ENCODE data around the gene SLC9A9. TPM values are rescaled to one million over a fixed set of nuclear protein-coding genes. Genes with fewer than 3 reads are reported as not detected.

Gene SLC9A9
- total and polyA plus RNA-seq, 10 donors, result 10.8 to 58.2 (median 44.7) TPM

DNA sequence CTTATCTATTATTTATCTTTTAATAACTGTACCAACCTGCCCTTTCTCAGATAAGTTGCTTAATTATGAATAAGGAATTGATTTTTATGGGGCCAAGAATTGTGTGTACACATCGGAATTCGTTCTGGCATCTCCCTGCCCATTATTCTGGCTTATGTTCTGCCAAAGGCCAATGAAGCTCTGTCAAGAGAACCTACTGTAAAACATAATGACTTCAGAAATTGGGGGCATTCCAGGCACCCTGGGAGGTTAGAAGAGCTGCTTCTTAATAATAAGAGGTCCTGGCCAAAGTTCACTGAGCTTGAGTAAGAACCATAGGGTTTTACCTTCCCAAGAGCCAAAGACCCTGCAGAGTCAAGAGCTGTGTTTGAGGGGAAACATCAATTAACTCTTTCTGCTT lies 261.7 kb downstream of the SLC9A9 start:
- intact Hi-C loops (cut with DNase I; ENCODE audit: low total_unique reads), result no loop called here
- WGBS, 5 donors, result 76 to 94% (median 87%) methylated on average over 2 of the region's 2 CpGs
- Histone ChIP-seq H3K27ac (peak overlapping the region in 3 of 8 donors; percentile 25 to 38 (median 27)), H3K4me1 (peaks cover 0 to 18% (median 8%) of the 10 kb centered on the region in 6 donors), H3K4me3 (no peak overlapping the region), H3K9me3 (no peaks in the 10 kb centered on the region), H3K36me3 (peaks cover 0 to 7% (median 0%) of the 10 kb centered on the region in 6 donors), H3K27me3 (replicated peaks in 1 of 7) (no peaks in the 10 kb centered on the region)
- TF ChIP-seq, protein P1, sequence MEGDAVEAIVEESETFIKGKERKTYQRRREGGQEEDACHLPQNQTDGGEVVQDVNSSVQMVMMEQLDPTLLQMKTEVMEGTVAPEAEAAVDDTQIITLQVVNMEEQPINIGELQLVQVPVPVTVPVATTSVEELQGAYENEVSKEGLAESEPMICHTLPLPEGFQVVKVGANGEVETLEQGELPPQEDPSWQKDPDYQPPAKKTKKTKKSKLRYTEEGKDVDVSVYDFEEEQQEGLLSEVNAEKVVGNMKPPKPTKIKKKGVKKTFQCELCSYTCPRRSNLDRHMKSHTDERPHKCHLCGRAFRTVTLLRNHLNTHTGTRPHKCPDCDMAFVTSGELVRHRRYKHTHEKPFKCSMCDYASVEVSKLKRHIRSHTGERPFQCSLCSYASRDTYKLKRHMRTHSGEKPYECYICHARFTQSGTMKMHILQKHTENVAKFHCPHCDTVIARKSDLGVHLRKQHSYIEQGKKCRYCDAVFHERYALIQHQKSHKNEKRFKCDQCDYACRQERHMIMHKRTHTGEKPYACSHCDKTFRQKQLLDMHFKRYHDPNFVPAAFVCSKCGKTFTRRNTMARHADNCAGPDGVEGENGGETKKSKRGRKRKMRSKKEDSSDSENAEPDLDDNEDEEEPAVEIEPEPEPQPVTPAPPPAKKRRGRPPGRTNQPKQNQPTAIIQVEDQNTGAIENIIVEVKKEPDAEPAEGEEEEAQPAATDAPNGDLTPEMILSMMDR (IDR thresholded peaks at IDR 0.05 in 8 of 11, conservative IDR thresholded peaks at IDR 0.05 in 3 of 11), result no peak
- TF ChIP-seq POLR2AphosphoS5 (IDR thresholded peaks at IDR 0.05), result no peak
- TF ChIP-seq POLR2A (IDR thresholded peaks at IDR 0.05), result no peak
- DNase-seq, result no peak

DNA sequence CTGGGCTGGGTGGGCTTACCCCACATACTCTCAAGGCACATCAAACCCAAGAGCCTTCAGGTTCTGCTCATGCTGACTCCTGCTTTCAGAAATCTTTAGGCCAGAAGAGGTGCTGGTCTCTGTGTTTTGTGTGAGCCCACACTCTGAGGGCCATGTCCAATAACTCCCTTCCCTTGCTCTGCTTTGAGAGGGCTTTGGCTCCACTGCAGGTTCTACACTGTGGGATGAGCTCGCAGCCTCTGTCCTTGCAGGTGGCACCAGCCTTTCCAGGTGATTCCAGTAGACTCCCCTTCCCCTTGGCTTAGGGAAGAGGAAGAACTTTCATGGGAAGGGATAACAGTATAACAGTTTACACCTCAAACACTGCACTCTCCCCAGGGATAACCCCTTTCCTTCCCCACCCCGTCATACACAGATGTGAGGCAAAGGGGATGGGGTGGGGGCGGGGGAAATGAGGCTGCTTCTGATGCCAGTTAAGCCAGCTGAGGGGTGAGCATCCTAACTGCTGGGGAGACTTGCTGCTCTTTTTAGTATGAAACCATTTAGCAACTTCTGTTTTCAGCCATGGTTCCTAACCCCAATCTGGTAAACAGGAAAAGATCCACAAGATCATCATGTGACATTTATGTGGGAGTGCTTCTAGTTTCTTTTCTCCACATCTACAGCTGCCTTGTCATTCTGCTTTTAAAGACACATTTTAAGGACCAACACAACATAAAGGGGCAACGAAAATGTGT lies 262.4 kb downstream of the SLC9A9 start:
- Histone ChIP-seq H3K4me3 (no peak overlapping the region), H3K36me3 (peaks cover 0 to 7% (median 0%) of the 10 kb centered on the region in 6 donors), H3K27me3 (replicated peaks in 1 of 7) (no peaks in the 10 kb centered on the region), H3K27ac (peak overlapping the region in 3 of 8 donors; percentile 25 to 38 (median 27)), H3K4me1 (peaks cover 0 to 18% (median 8%) of the 10 kb centered on the region in 6 donors), H3K9me3 (no peaks in the 10 kb centered on the region)
- intact Hi-C loops (cut with DNase I; ENCODE audit: low total_unique reads), result no loop called here
- no peak for DNase-seq
- WGBS, 5 donors, result 55 to 72% (median 69%) methylated on average over 4 of the region's 4 CpGs
- TF ChIP-seq, protein P1 (IDR thresholded peaks at IDR 0.05 in 8 of 11, conservative IDR thresholded peaks at IDR 0.05 in 3 of 11), result no peak
- TF ChIP-seq POLR2A (IDR thresholded peaks at IDR 0.05), result no peak
- no peak for TF ChIP-seq POLR2AphosphoS5 (IDR thresholded peaks at IDR 0.05)

DNA sequence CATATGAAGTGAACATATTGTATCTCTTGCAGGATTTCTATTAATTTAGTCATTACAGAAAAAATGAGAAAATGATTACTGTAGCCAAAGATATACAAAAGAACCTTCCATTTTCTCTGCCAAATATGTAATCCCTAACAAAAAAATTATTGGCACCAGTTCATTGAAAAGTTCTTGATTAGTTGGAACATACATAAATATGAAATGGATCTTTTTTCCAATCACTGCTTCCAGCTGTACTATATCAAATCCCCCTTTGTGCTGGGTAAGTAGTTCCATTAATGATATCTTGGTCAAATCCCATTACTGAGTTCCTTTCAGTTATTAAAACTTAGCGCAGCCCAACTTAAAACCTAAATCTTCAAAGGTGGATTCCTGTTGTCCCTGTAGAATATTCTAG lies 263.8 kb downstream of the SLC9A9 start:
- Histone ChIP-seq H3K36me3 (peaks cover 0 to 7% (median 0%) of the 10 kb centered on the region in 6 donors), H3K4me1 (peaks cover 0 to 18% (median 8%) of the 10 kb centered on the region in 6 donors), H3K27me3 (replicated peaks in 1 of 7) (no peaks in the 10 kb centered on the region), H3K9me3 (no peaks in the 10 kb centered on the region), H3K27ac (no peak overlapping the region), H3K4me3 (no peak overlapping the region)
- 97 to 100% (median 97%) methylated on average over 1 of the region's 1 CpG for WGBS, 5 donors
- DNase-seq, result no peak
- intact Hi-C loops (cut with DNase I; ENCODE audit: low total_unique reads), result no loop called here
- no peak for TF ChIP-seq POLR2AphosphoS5 (IDR thresholded peaks at IDR 0.05)
- no peak for TF ChIP-seq POLR2A (IDR thresholded peaks at IDR 0.05)
- TF ChIP-seq, protein P1 (IDR thresholded peaks at IDR 0.05 in 8 of 11, conservative IDR thresholded peaks at IDR 0.05 in 3 of 11), result no peak

DNA sequence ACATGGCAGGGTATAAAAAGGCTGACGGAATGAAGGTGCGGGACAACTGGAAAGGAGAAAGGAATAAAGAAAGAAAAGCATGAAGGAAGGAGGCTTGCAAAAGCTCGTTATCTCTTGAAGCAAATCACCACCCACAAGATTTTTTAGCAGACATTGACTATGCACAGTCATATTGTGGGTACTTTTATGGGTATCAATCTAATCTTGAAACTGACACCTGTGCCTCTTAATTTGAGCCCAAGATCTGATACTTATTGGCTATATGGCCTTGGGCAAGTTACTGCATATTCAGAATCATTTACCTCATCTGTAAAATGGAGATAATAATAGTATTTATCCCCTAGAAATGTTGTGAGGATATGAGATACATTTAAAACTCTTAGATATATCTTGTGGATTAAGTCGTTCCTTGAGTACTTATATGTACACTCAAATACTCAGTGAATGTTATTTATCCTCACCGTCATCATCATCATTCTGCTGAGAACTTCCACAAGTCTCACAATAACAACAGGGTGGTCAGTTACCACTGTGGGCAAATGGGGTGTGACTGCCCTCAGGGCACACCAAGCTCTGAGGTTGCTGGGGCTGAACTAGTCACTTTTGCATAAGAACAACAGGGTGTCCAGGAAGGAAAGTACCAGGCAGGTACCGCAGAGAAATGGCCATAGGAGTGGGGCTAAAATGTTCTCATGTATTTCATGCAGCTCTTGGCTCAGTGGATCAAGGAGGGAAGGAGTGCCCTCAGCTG lies 266.1 kb downstream of the SLC9A9 start:
- Histone ChIP-seq H3K9me3 (no peaks in the 10 kb centered on the region), H3K4me3 (no peak overlapping the region), H3K4me1 (peaks cover 0 to 18% (median 8%) of the 10 kb centered on the region in 6 donors), H3K27me3 (replicated peaks in 1 of 7) (no peaks in the 10 kb centered on the region), H3K27ac (no peak overlapping the region), H3K36me3 (peaks cover 0 to 28% (median 0%) of the 10 kb centered on the region in 6 donors)
- intact Hi-C loops (cut with DNase I; ENCODE audit: low total_unique reads), result no loop called here
- no peak for DNase-seq
- 75 to 88% (median 83%) methylated on average over 6 of the region's 6 CpGs for WGBS, 5 donors
- no peak for TF ChIP-seq POLR2A (IDR thresholded peaks at IDR 0.05)
- TF ChIP-seq, protein P1 (IDR thresholded peaks at IDR 0.05 in 8 of 11, conservative IDR thresholded peaks at IDR 0.05 in 3 of 11), result no peak
- TF ChIP-seq POLR2AphosphoS5 (IDR thresholded peaks at IDR 0.05), result no peak
